NK-92 treated with Interleukin-12 subunit alpha and Interleukin-12 subunit beta, amount 100 ng/mL, for 24 hours (cell line): ENCODE measurements around the gene SNX20.

Experiments used
- DNase-seq: peaks from one replicate; lab custom pipeline; 2025; lab: John Stamatoyannopoulos, UW

Gene SNX20

GRCh38 chr16:50634947-50635346 is 46.2 kb downstream of the SNX20 start:
- no peak for DNase-seq

- no peak for DNase-seq
Observed at GRCh38 chr16:50634090-50634489, 47.0 kb downstream of the SNX20 start.

GRCh38 chr16:50632927-50633800 is 47.9 kb downstream of the SNX20 start:
- DNase-seq, result no peak

GRCh38 chr16:50631985-50632576 is 49.0 kb downstream of the SNX20 start:
- DNase-seq, result no peak

- DNase-seq, result no peak
Observed at GRCh38 chr16:50631249-50631984, 49.7 kb downstream of the SNX20 start.

- no peak for DNase-seq
Observed at GRCh38 chr16:50630394-50631020, 50.6 kb downstream of the SNX20 start.

GRCh38 chr16:50629334-50629733 is 51.8 kb downstream of the SNX20 start:
- DNase-seq, result no peak

- DNase-seq, result no peak
Observed at GRCh38 chr16:50628156-50628802, 52.8 kb downstream of the SNX20 start.

- DNase-seq, result no peak
Observed at GRCh38 chr16:50627419-50627818, 53.7 kb downstream of the SNX20 start.

GRCh38 chr16:50626868-50627267 is 54.2 kb downstream of the SNX20 start:
- DNase-seq, result no peak

- no peak for DNase-seq
Observed at GRCh38 chr16:50625374-50625773, 55.7 kb downstream of the SNX20 start.

GRCh38 chr16:50624449-50624970 is 56.6 kb downstream of the SNX20 start:
- no peak for DNase-seq

- DNase-seq, result no peak
Observed at GRCh38 chr16:50622643-50623369, 58.3 kb downstream of the SNX20 start.

- DNase-seq, result no peak
Observed at GRCh38 chr16:50622029-50622428, 59.1 kb downstream of the SNX20 start.
